ENCODE data around the gene FBXO38. TPM values are rescaled to one million over a fixed set of nuclear protein-coding genes. Genes with fewer than 3 reads are reported as not detected.

Gene FBXO38
- total and polyA plus RNA-seq, 2 donors from 2014 or later, result 9.6 to 45.9 TPM

GRCh38 chr5:148379340-148379739 lies 4.4 kb upstream of the FBXO38 start:
- intact Hi-C loops (cut with DNase I), result loop anchor here (10.0 kb wide), 1 partner anchor 195 kb away; no protein-coding TSS in a partner anchor
- peaks cover 0 to 5% (median under 1%) of the 10 kb centered on the region in 3 donors for H3K4me1 ChIP-seq (ENCODE audit: control insufficient read depth in 2 of 3, insufficient read depth in 2 of 3, low read depth in 1 of 3, low read length in 3 of 3)
- no peak for TF ChIP-seq CTCF (IDR thresholded peaks at IDR 0.05; ENCODE audit: borderline replicate concordance, extremely low read depth, insufficient read depth)
- FAIRE-seq (no peak), DNase-seq (no peak)
- no peak overlapping the region for H3K9ac ChIP-seq (ENCODE audit: low read length in 3 of 3)
- no peak overlapping the region for H3K4me3 ChIP-seq (ENCODE audit: low read length in 3 of 3)
- no peaks in the 10 kb centered on the region for H3K27me3 ChIP-seq (ENCODE audit: control insufficient read depth, insufficient read depth, low read length)
- no peaks in the 10 kb centered on the region for H3K9me3 ChIP-seq (ENCODE audit: control insufficient read depth in 2 of 3, insufficient read depth in 1 of 3, low read length in 3 of 3)
- H3K27ac ChIP-seq (ENCODE audit: low read depth in 2 of 2, low read length in 2 of 2), result no peak overlapping the region
- peaks cover 0 to 2% (median 0%) of the 10 kb centered on the region in 3 donors for H3K36me3 ChIP-seq (ENCODE audit: control insufficient read depth in 2 of 3, insufficient read depth in 3 of 3, low read length in 3 of 3)

GRCh38 chr5:148381906-148382305 lies 1.9 kb upstream of the FBXO38 start:
- Histone ChIP-seq H3K27ac (ENCODE audit: low read depth in 2 of 2, low read length in 2 of 2) (no peak overlapping the region), H3K9ac (ENCODE audit: low read length in 3 of 3) (no peak overlapping the region), H3K4me3 (ENCODE audit: low read length in 3 of 3) (no peak overlapping the region), H3K4me1 (ENCODE audit: control insufficient read depth in 2 of 3, insufficient read depth in 2 of 3, low read depth in 1 of 3, low read length in 3 of 3) (peaks cover 0 to 20% (median 7%) of the 10 kb centered on the region in 3 donors), H3K36me3 (ENCODE audit: control insufficient read depth in 2 of 3, insufficient read depth in 3 of 3, low read length in 3 of 3) (peaks cover 0 to 2% (median 0%) of the 10 kb centered on the region in 3 donors), H3K27me3 (ENCODE audit: control insufficient read depth, insufficient read depth, low read length) (no peaks in the 10 kb centered on the region), H3K9me3 (ENCODE audit: control insufficient read depth in 2 of 3, insufficient read depth in 1 of 3, low read length in 3 of 3) (no peaks in the 10 kb centered on the region)
- intact Hi-C loops (cut with DNase I), result no loop called here
- no peak for TF ChIP-seq CTCF (IDR thresholded peaks at IDR 0.05; ENCODE audit: borderline replicate concordance, extremely low read depth, insufficient read depth)
- FAIRE-seq (no peak), DNase-seq (no peak)

- no peak overlapping the region for H3K27ac ChIP-seq (ENCODE audit: low read depth in 2 of 2, low read length in 2 of 2)
- DNase-seq, result peak in 1 of 5 donors; percentile 37
- no peaks in the 10 kb centered on the region for H3K27me3 ChIP-seq (ENCODE audit: control insufficient read depth, insufficient read depth, low read length)
- H3K9me3 ChIP-seq (ENCODE audit: control insufficient read depth in 2 of 3, insufficient read depth in 1 of 3, low read length in 3 of 3), result no peaks in the 10 kb centered on the region
- H3K4me1 ChIP-seq (ENCODE audit: control insufficient read depth in 2 of 3, insufficient read depth in 2 of 3, low read depth in 1 of 3, low read length in 3 of 3), result peaks cover 0 to 20% (median 7%) of the 10 kb centered on the region in 3 donors
- intact Hi-C loops (cut with DNase I), result no loop called here
- H3K4me3 ChIP-seq (ENCODE audit: low read length in 3 of 3), result peak overlapping the region; percentile 79 to 99 (median 82)
- no peak for TF ChIP-seq CTCF (IDR thresholded peaks at IDR 0.05; ENCODE audit: borderline replicate concordance, extremely low read depth, insufficient read depth)
- FAIRE-seq, result no peak
- peak overlapping the region; percentile 34 to 84 (median 83) for H3K9ac ChIP-seq (ENCODE audit: low read length in 3 of 3)
- no peaks in the 10 kb centered on the region for H3K36me3 ChIP-seq (ENCODE audit: control insufficient read depth in 2 of 3, insufficient read depth in 3 of 3, low read length in 3 of 3)
These were observed 797 bp upstream of the FBXO38 start for GRCh38 chr5:148382961-148383360.

GRCh38 chr5:148384380-148384737 lies 601 bp downstream of the FBXO38 start:
- DNase-seq (no peak), FAIRE-seq (no peak)
- Histone ChIP-seq H3K9me3 (ENCODE audit: control insufficient read depth in 2 of 3, insufficient read depth in 1 of 3, low read length in 3 of 3) (no peaks in the 10 kb centered on the region), H3K27ac (ENCODE audit: low read depth in 2 of 2, low read length in 2 of 2) (peak overlapping the region; percentile 68 to 80), H3K27me3 (ENCODE audit: control insufficient read depth, insufficient read depth, low read length) (no peaks in the 10 kb centered on the region), H3K36me3 (ENCODE audit: control insufficient read depth in 2 of 3, insufficient read depth in 3 of 3, low read length in 3 of 3) (no peaks in the 10 kb centered on the region), H3K4me3 (ENCODE audit: low read length in 3 of 3) (peak overlapping the region; percentile 79 to 99 (median 82)), H3K9ac (ENCODE audit: low read length in 3 of 3) (peak overlapping the region; percentile 75 to 97 (median 84)), H3K4me1 (ENCODE audit: control insufficient read depth in 2 of 3, insufficient read depth in 2 of 3, low read depth in 1 of 3, low read length in 3 of 3) (peaks cover 0 to 20% (median 7%) of the 10 kb centered on the region in 3 donors)
- intact Hi-C loops (cut with DNase I), result no loop called here
- TF ChIP-seq CTCF (IDR thresholded peaks at IDR 0.05; ENCODE audit: borderline replicate concordance, extremely low read depth, insufficient read depth), result no peak
